ENCODE results near the gene NDUFAF8. TPM values are rescaled to one million over a fixed set of nuclear protein-coding genes. Genes with fewer than 3 reads are reported as not detected.

NDUFAF8 gene
- total and polyA plus RNA-seq, 2 experiments from 2014 or later: 53.1 to 136 TPM

- in situ Hi-C loops (cut with MboI): no loop called here
- no peaks in the 10 kb centered on the region for H4K20me1 ChIP-seq (ENCODE audit: insufficient read depth)
- no peak overlapping the region for H3K9ac ChIP-seq
- H2AFZ ChIP-seq: no peak overlapping the region
- no peaks in the 10 kb centered on the region for H3K9me2 ChIP-seq (ENCODE audit: insufficient read depth)
- no peak for DNase-seq
- no peaks in the 10 kb centered on the region for H3K27me3 ChIP-seq (replicated peaks; ENCODE audit: insufficient read depth)
- no peak overlapping the region for H3K4me3 ChIP-seq
- H3K4me1 ChIP-seq (ENCODE audit: insufficient read depth): no peaks in the 10 kb centered on the region
- 68 to 73% methylated on average over 15 of the region's 15 CpGs for WGBS, 2 experiments (ENCODE audit: low coverage in 1 of 2, low lambda C conversion rate in 2 of 2, missing lambda C conversion rate in 2 of 2)
- no peak overlapping the region for H3K27ac ChIP-seq
- H3K36me3 ChIP-seq (ENCODE audit: low read depth): no peaks in the 10 kb centered on the region
- H3K4me2 ChIP-seq (ENCODE audit: unreplicated experiment): no peak overlapping the region
- H3K9me3 ChIP-seq (ENCODE audit: low read depth): no peaks in the 10 kb centered on the region
- no peaks in the 10 kb centered on the region for H3F3A ChIP-seq (ENCODE audit: insufficient read depth)
- TF ChIP-seq EZH2 (IDR thresholded peaks at IDR 0.05; ENCODE audit: insufficient read depth, poor library complexity, severe bottlenecking) (no peak), EZH2phosphoT487 (IDR thresholded peaks at IDR 0.05; ENCODE audit: insufficient read depth, low read depth) (no peak)
- peaks cover 7% of the 10 kb centered on the region; the same call in 1 of the 2 replicates for H3K79me2 ChIP-seq (ENCODE audit: insufficient read depth)
Measured at GRCh38 chr17:81252987-81253329, 13.8 kb downstream of the NDUFAF8 start.

- Histone ChIP-seq H3K9me2 (ENCODE audit: insufficient read depth) (no peaks in the 10 kb centered on the region), H3K27me3 (replicated peaks; ENCODE audit: insufficient read depth) (no peaks in the 10 kb centered on the region), H3K4me3 (no peak overlapping the region), H3K4me1 (ENCODE audit: insufficient read depth) (no peaks in the 10 kb centered on the region), H4K20me1 (ENCODE audit: insufficient read depth) (no peaks in the 10 kb centered on the region), H3K79me2 (ENCODE audit: insufficient read depth) (peaks cover 7% of the 10 kb centered on the region; the same call in 1 of the 2 replicates), H3K4me2 (ENCODE audit: unreplicated experiment) (no peak overlapping the region), H3K9ac (no peak overlapping the region), H3F3A (ENCODE audit: insufficient read depth) (no peaks in the 10 kb centered on the region), H2AFZ (no peak overlapping the region), H3K27ac (no peak overlapping the region), H3K36me3 (ENCODE audit: low read depth) (no peaks in the 10 kb centered on the region), H3K9me3 (ENCODE audit: low read depth) (no peaks in the 10 kb centered on the region)
- TF ChIP-seq EZH2phosphoT487 (IDR thresholded peaks at IDR 0.05; ENCODE audit: insufficient read depth, low read depth) (no peak), EZH2 (IDR thresholded peaks at IDR 0.05; ENCODE audit: insufficient read depth, poor library complexity, severe bottlenecking) (no peak)
- in situ Hi-C loops (cut with MboI): no loop called here
- peak; percentile 42 for DNase-seq
- WGBS, 2 experiments (ENCODE audit: low coverage in 1 of 2, low lambda C conversion rate in 2 of 2, missing lambda C conversion rate in 2 of 2): 53 to 58% methylated on average over 18 to 19 of the region's 19 CpGs
Measured at GRCh38 chr17:81253358-81254131, 14.4 kb downstream of the NDUFAF8 start.

GRCh38 chr17:81254955-81255717, 16.0 kb downstream of the NDUFAF8 start:
- Histone ChIP-seq H3K4me2 (ENCODE audit: unreplicated experiment) (no peak overlapping the region), H3K4me1 (ENCODE audit: insufficient read depth) (no peaks in the 10 kb centered on the region), H3K4me3 (0 out of 2 replicates have a peak overlapping the region, but pooled peaks have one; percentile 3), H2AFZ (no peak overlapping the region), H3K36me3 (ENCODE audit: low read depth) (no peaks in the 10 kb centered on the region), H4K20me1 (ENCODE audit: insufficient read depth) (no peaks in the 10 kb centered on the region), H3F3A (ENCODE audit: insufficient read depth) (no peaks in the 10 kb centered on the region), H3K9ac (0 out of 2 replicates have a peak overlapping the region, but pooled peaks have one; percentile 41), H3K79me2 (ENCODE audit: insufficient read depth) (peaks cover 7% of the 10 kb centered on the region; the same call in 1 of the 2 replicates), H3K27ac (peak overlapping the region; percentile 40; the same call in 1 of the 2 replicates), H3K9me3 (ENCODE audit: low read depth) (no peaks in the 10 kb centered on the region), H3K27me3 (replicated peaks; ENCODE audit: insufficient read depth) (no peaks in the 10 kb centered on the region), H3K9me2 (ENCODE audit: insufficient read depth) (no peaks in the 10 kb centered on the region)
- 38 to 41% methylated on average over 35 of the region's 35 CpGs for WGBS, 2 experiments (ENCODE audit: low coverage in 1 of 2, low lambda C conversion rate in 2 of 2, missing lambda C conversion rate in 2 of 2)
- TF ChIP-seq EZH2 (IDR thresholded peaks at IDR 0.05; ENCODE audit: insufficient read depth, poor library complexity, severe bottlenecking) (no peak), EZH2phosphoT487 (IDR thresholded peaks at IDR 0.05; ENCODE audit: insufficient read depth, low read depth) (no peak)
- in situ Hi-C loops (cut with MboI): no loop called here
- peak; percentile 83 for DNase-seq

GRCh38 chr17:81256616-81257015, 17.5 kb downstream of the NDUFAF8 start:
- Histone ChIP-seq H2AFZ (no peak overlapping the region), H3K27me3 (replicated peaks; ENCODE audit: insufficient read depth) (no peaks in the 10 kb centered on the region), H3K79me2 (ENCODE audit: insufficient read depth) (peaks cover 7% of the 10 kb centered on the region; the same call in 1 of the 2 replicates), H3K9ac (no peak overlapping the region), H4K20me1 (ENCODE audit: insufficient read depth) (no peaks in the 10 kb centered on the region), H3K4me1 (ENCODE audit: insufficient read depth) (no peaks in the 10 kb centered on the region), H3K27ac (no peak overlapping the region), H3K9me2 (ENCODE audit: insufficient read depth) (no peaks in the 10 kb centered on the region), H3K4me2 (ENCODE audit: unreplicated experiment) (no peak overlapping the region), H3K4me3 (no peak overlapping the region), H3K36me3 (ENCODE audit: low read depth) (no peaks in the 10 kb centered on the region), H3K9me3 (ENCODE audit: low read depth) (no peaks in the 10 kb centered on the region), H3F3A (ENCODE audit: insufficient read depth) (no peaks in the 10 kb centered on the region)
- 80 to 81% methylated on average over 12 of the region's 12 CpGs for WGBS, 2 experiments (ENCODE audit: low coverage in 1 of 2, low lambda C conversion rate in 2 of 2, missing lambda C conversion rate in 2 of 2)
- no peak for TF ChIP-seq EZH2phosphoT487 (IDR thresholded peaks at IDR 0.05; ENCODE audit: insufficient read depth, low read depth)
- TF ChIP-seq EZH2 (IDR thresholded peaks at IDR 0.05; ENCODE audit: insufficient read depth, poor library complexity, severe bottlenecking): no peak
- in situ Hi-C loops (cut with MboI): no loop called here
- DNase-seq: peak; percentile 73
